Epidermal melanocyte (primary cell): ENCODE results near the gene ETNK2.

Experiments used
- DNase-seq: peaks from one replicate; pipeline ENCODE4 v3.0.0; 2011; ENCODE audit warnings: low spot score; ENCODE audit not compliant: insufficient read length

The ETNK2 gene

GRCh38 chr1:204177133-204177532, 25.3 kb upstream of the ETNK2 start:
- no peak for DNase-seq

- DNase-seq = no peak
These were observed 24.2 kb upstream of the ETNK2 start for GRCh38 chr1:204176049-204176448.

- DNase-seq = no peak
These were observed 23.1 kb upstream of the ETNK2 start for GRCh38 chr1:204174958-204175357.

GRCh38 chr1:204172404-204173029, 20.7 kb upstream of the ETNK2 start:
- DNase-seq = no peak

GRCh38 chr1:204171751-204172178, 19.9 kb upstream of the ETNK2 start:
- DNase-seq = no peak

GRCh38 chr1:204170494-204171155, 18.8 kb upstream of the ETNK2 start:
- no peak for DNase-seq

GRCh38 chr1:204169858-204170257, 18.0 kb upstream of the ETNK2 start:
- no peak for DNase-seq

GRCh38 chr1:204167730-204168129, 15.9 kb upstream of the ETNK2 start:
- DNase-seq = no peak

GRCh38 chr1:204166219-204166618, 14.4 kb upstream of the ETNK2 start, which contains the start of gene REN:
Gene REN, minus strand, starts transcription at chr1:204166337. Its CDS starts 44 bp downstream, at chr1:204166293.
- no peak for DNase-seq

GRCh38 chr1:204162494-204163074, 10.7 kb upstream of the ETNK2 start:
- peak; percentile 79 for DNase-seq

- no peak for DNase-seq
These were observed 10.0 kb upstream of the ETNK2 start for GRCh38 chr1:204161609-204162493.

- no peak for DNase-seq
These were observed 6.1 kb upstream of the ETNK2 start for GRCh38 chr1:204157962-204158361.

- DNase-seq = no peak
These were observed 4.0 kb upstream of the ETNK2 start for GRCh38 chr1:204155881-204156280.

- no peak for DNase-seq
These were observed 2.9 kb upstream of the ETNK2 start for GRCh38 chr1:204154568-204155255.

- DNase-seq = no peak
These were observed 1.8 kb upstream of the ETNK2 start for GRCh38 chr1:204153667-204154066.

GRCh38 chr1:204152310-204153044, 633 bp upstream of the ETNK2 start:
- no peak for DNase-seq

GRCh38 chr1:204150702-204151551, 917 bp downstream of the ETNK2 start:
- DNase-seq = no peak

GRCh38 chr1:204149635-204150565, 1.9 kb downstream of the ETNK2 start:
- no peak for DNase-seq
